Measurements from ENCODE around the gene AGPS. TPM values are rescaled to one million over a fixed set of nuclear protein-coding genes. Genes with fewer than 3 reads are reported as not detected.
"Not testable (repeated sequence)": the region's sequence is repeated elsewhere in the genome, so short reads cannot be mapped to it uniquely, and the experiment has no call there.

AGPS gene
- total RNA-seq, 3 donors from 2014 or later = 73.1 to 80.1 (median 73.7) TPM

- Mint-ChIP-seq H3K27me3 (ENCODE audit: low read depth) (no peaks in the 10 kb centered on the region), H3K36me3 (ENCODE audit: insufficient read depth) (peaks cover 30% of the 10 kb centered on the region), H3K4me3 (no peak overlapping the region)
Observed at GRCh38 chr2:177484180-177484795, 91.7 kb downstream of the AGPS start.

GRCh38 chr2:177485657-177486056, 93.1 kb downstream of the AGPS start:
- H3K4me3 Mint-ChIP-seq; ATAC-seq; DNase-seq; H3K4me1 Mint-ChIP-seq (ENCODE audit: low read depth); H3K27me3 Mint-ChIP-seq (ENCODE audit: low read depth); H3K9me3 Mint-ChIP-seq: not testable (repeated sequence)
- H3K36me3 Mint-ChIP-seq (ENCODE audit: insufficient read depth) = peaks cover 18% of the 10 kb centered on the region

More at GRCh38 chr2:177484180-177484795, 91.7 kb downstream of the AGPS start:
- DNase-seq (no peak), ATAC-seq (no peak)
- Mint-ChIP-seq H3K4me1 (ENCODE audit: low read depth) (no peaks in the 10 kb centered on the region), H3K9me3 (no peaks in the 10 kb centered on the region)

GRCh38 chr2:177489719-177490301, 97.2 kb downstream of the AGPS start:
- H3K4me1 Mint-ChIP-seq (ENCODE audit: low read depth) = no peaks in the 10 kb centered on the region
- H3K9me3 Mint-ChIP-seq = no peaks in the 10 kb centered on the region
- H3K36me3 Mint-ChIP-seq (ENCODE audit: insufficient read depth) = peaks cover 21% of the 10 kb centered on the region
- no peak for ATAC-seq
- no peak overlapping the region for H3K4me3 Mint-ChIP-seq
- no peak for DNase-seq
- no peaks in the 10 kb centered on the region for H3K27me3 Mint-ChIP-seq (ENCODE audit: low read depth)

- H3K4me1 Mint-ChIP-seq (ENCODE audit: low read depth) = peaks cover 2% of the 10 kb centered on the region
- ATAC-seq (no peak), DNase-seq (no peak)
- peaks cover 20% of the 10 kb centered on the region for H3K36me3 Mint-ChIP-seq (ENCODE audit: insufficient read depth)
- H3K27me3 Mint-ChIP-seq (ENCODE audit: low read depth) = no peaks in the 10 kb centered on the region
- H3K9me3 Mint-ChIP-seq = no peaks in the 10 kb centered on the region
- no peak overlapping the region for H3K4me3 Mint-ChIP-seq
Observed at GRCh38 chr2:177495945-177496344, 103.4 kb downstream of the AGPS start.

- Mint-ChIP-seq H3K36me3 (ENCODE audit: insufficient read depth) (peaks cover 20% of the 10 kb centered on the region), H3K9me3 (no peaks in the 10 kb centered on the region), H3K27me3 (ENCODE audit: low read depth) (no peaks in the 10 kb centered on the region), H3K4me1 (ENCODE audit: low read depth) (peaks cover 7% of the 10 kb centered on the region), H3K4me3 (no peak overlapping the region)
- DNase-seq (no peak), ATAC-seq (no peak)
Observed at GRCh38 chr2:177496921-177497320, 104.3 kb downstream of the AGPS start.

GRCh38 chr2:177501186-177501585, 108.6 kb downstream of the AGPS start:
- ATAC-seq = peak; percentile 37 to 46
- DNase-seq = no peak
- peaks cover 25% of the 10 kb centered on the region for H3K36me3 Mint-ChIP-seq (ENCODE audit: insufficient read depth)
- H3K4me3 Mint-ChIP-seq = no peak overlapping the region
- H3K27me3 Mint-ChIP-seq (ENCODE audit: low read depth) = no peaks in the 10 kb centered on the region
- H3K9me3 Mint-ChIP-seq = no peaks in the 10 kb centered on the region
- H3K4me1 Mint-ChIP-seq (ENCODE audit: low read depth) = peaks cover 7% of the 10 kb centered on the region

- Mint-ChIP-seq H3K4me1 (ENCODE audit: low read depth) (peaks cover under 1% of the 10 kb centered on the region), H3K27me3 (ENCODE audit: low read depth) (no peaks in the 10 kb centered on the region), H3K4me3 (no peak overlapping the region), H3K36me3 (ENCODE audit: insufficient read depth) (peaks cover 32% of the 10 kb centered on the region), H3K9me3 (no peaks in the 10 kb centered on the region)
- no peak for DNase-seq
- ATAC-seq = no peak
Observed at GRCh38 chr2:177506505-177506904, 113.9 kb downstream of the AGPS start.

- no peaks in the 10 kb centered on the region for H3K4me1 Mint-ChIP-seq (ENCODE audit: low read depth)
- peaks cover 32% of the 10 kb centered on the region for H3K36me3 Mint-ChIP-seq (ENCODE audit: insufficient read depth)
- H3K4me3 Mint-ChIP-seq = no peak overlapping the region
- DNase-seq (no peak), ATAC-seq (no peak)
- H3K27me3 Mint-ChIP-seq (ENCODE audit: low read depth) = no peaks in the 10 kb centered on the region
- H3K9me3 Mint-ChIP-seq = no peaks in the 10 kb centered on the region
Observed at GRCh38 chr2:177506998-177507397, 114.4 kb downstream of the AGPS start.

GRCh38 chr2:177516824-177517544, 124.4 kb downstream of the AGPS start:
- H3K4me3 Mint-ChIP-seq = no peak overlapping the region
- peaks cover 44% of the 10 kb centered on the region for H3K36me3 Mint-ChIP-seq (ENCODE audit: insufficient read depth)
- no peak for DNase-seq
- no peak for ATAC-seq
- H3K4me1 Mint-ChIP-seq (ENCODE audit: low read depth) = no peaks in the 10 kb centered on the region
- H3K9me3 Mint-ChIP-seq = no peaks in the 10 kb centered on the region
- H3K27me3 Mint-ChIP-seq (ENCODE audit: low read depth) = no peaks in the 10 kb centered on the region

- no peak for DNase-seq
- Mint-ChIP-seq H3K36me3 (ENCODE audit: insufficient read depth) (peaks cover 38% of the 10 kb centered on the region), H3K27me3 (ENCODE audit: low read depth) (no peaks in the 10 kb centered on the region), H3K9me3 (no peaks in the 10 kb centered on the region), H3K4me1 (ENCODE audit: low read depth) (no peaks in the 10 kb centered on the region), H3K4me3 (no peak overlapping the region)
- no peak for ATAC-seq
Observed at GRCh38 chr2:177518754-177519153, 126.2 kb downstream of the AGPS start.

GRCh38 chr2:177519534-177520115, 127.1 kb downstream of the AGPS start:
- Mint-ChIP-seq H3K9me3 (no peaks in the 10 kb centered on the region), H3K36me3 (ENCODE audit: insufficient read depth) (peaks cover 39% of the 10 kb centered on the region), H3K4me1 (ENCODE audit: low read depth) (no peaks in the 10 kb centered on the region), H3K27me3 (ENCODE audit: low read depth) (no peaks in the 10 kb centered on the region), H3K4me3 (no peak overlapping the region)
- DNase-seq (no peak), ATAC-seq (no peak)

GRCh38 chr2:177520324-177520723, 127.8 kb downstream of the AGPS start:
- no peak for DNase-seq
- no peak for ATAC-seq
- H3K27me3 Mint-ChIP-seq (ENCODE audit: low read depth) = no peaks in the 10 kb centered on the region
- no peak overlapping the region for H3K4me3 Mint-ChIP-seq
- H3K4me1 Mint-ChIP-seq (ENCODE audit: low read depth) = no peaks in the 10 kb centered on the region
- peaks cover 38% of the 10 kb centered on the region for H3K36me3 Mint-ChIP-seq (ENCODE audit: insufficient read depth)
- H3K9me3 Mint-ChIP-seq = no peaks in the 10 kb centered on the region

GRCh38 chr2:177523781-177524180, 131.2 kb downstream of the AGPS start:
- DNase-seq = no peak
- H3K9me3 Mint-ChIP-seq = no peaks in the 10 kb centered on the region
- H3K36me3 Mint-ChIP-seq (ENCODE audit: insufficient read depth) = peaks cover 32% of the 10 kb centered on the region
- H3K4me1 Mint-ChIP-seq (ENCODE audit: low read depth) = no peaks in the 10 kb centered on the region
- no peak overlapping the region for H3K4me3 Mint-ChIP-seq
- no peaks in the 10 kb centered on the region for H3K27me3 Mint-ChIP-seq (ENCODE audit: low read depth)
- no peak for ATAC-seq

GRCh38 chr2:177525351-177525924, 132.9 kb downstream of the AGPS start:
- Mint-ChIP-seq H3K9me3 (no peaks in the 10 kb centered on the region), H3K36me3 (ENCODE audit: insufficient read depth) (peaks cover 22% of the 10 kb centered on the region), H3K4me1 (ENCODE audit: low read depth) (no peaks in the 10 kb centered on the region), H3K4me3 (no peak overlapping the region), H3K27me3 (ENCODE audit: low read depth) (no peaks in the 10 kb centered on the region)
- DNase-seq = no peak
- peak in 1 of 2 donors; percentile 10 for ATAC-seq
